ENCODE results near the gene NRXN3. TPM values are rescaled to one million over a fixed set of nuclear protein-coding genes. Genes with fewer than 3 reads are reported as not detected.

Gene NRXN3
- total and polyA plus RNA-seq, 2 experiments from 2014 or later = 1.0 to 1.8 TPM

DNA sequence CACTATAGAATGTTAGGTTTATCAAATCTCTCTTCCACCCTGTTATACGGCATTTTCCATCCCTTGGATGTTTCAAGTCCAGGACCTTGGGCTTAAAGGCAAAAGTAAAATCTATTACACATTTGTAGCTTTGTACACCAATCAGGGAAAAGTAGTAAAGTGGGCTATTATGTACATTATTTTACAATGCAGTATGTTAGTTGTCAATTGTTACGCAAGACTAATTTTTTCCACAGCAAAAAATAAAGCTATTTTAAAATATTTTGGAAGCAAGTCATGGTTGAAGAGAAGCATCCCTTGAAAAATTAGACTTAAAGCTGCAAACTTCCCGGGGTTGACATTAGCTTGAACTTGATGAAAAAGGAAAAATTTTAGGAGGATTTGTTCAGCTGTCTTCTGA lies 1564.9 kb downstream of the NRXN3 start:
- no peak overlapping the region for H3K27ac Mint-ChIP-seq
- Histone ChIP-seq H3K27ac (ENCODE audit: low read depth) (no peak overlapping the region), H3K9me2 (ENCODE audit: insufficient read depth) (no peaks in the 10 kb centered on the region), H3K27me3 (ENCODE audit: insufficient read depth) (no peaks in the 10 kb centered on the region), H4K20me1 (replicated peaks; ENCODE audit: insufficient read depth) (no peaks in the 10 kb centered on the region), H3K4me2 (no peak overlapping the region), H3K36me3 (ENCODE audit: insufficient read depth) (peaks cover 5% of the 10 kb centered on the region; the same call in 1 of the 2 replicates), H3K79me2 (replicated peaks; ENCODE audit: insufficient read depth) (no peaks in the 10 kb centered on the region), H2AFZ (no peak overlapping the region), H3K4me1 (ENCODE audit: insufficient read depth) (no peaks in the 10 kb centered on the region), H3F3A (replicated peaks; ENCODE audit: low read depth) (no peaks in the 10 kb centered on the region), H3K4me3 (no peak overlapping the region)
- H3K36me3 Mint-ChIP-seq (ENCODE audit: low read depth) = peaks cover 22% of the 10 kb centered on the region
- peaks cover 2% of the 10 kb centered on the region; the same call in 2 of the 3 replicates for H3K4me1 Mint-ChIP-seq
- no peaks in the 10 kb centered on the region for H3K27me3 Mint-ChIP-seq (ENCODE audit: insufficient read depth, low read depth, poor library complexity)
- DNase-seq (ENCODE audit: low spot score) (no peak), ATAC-seq (no peak)
- peaks cover 44% of the 10 kb centered on the region for H3K9me3 Mint-ChIP-seq
- H3K4me3 Mint-ChIP-seq = no peak overlapping the region
- TF ChIP-seq EZH2 (IDR thresholded peaks at IDR 0.05; ENCODE audit: low read depth, unreplicated experiment) = no peak
- no peak for TF ChIP-seq ZNF331 (CRISPR knock-in tag; IDR thresholded peaks at IDR 0.05; ENCODE audit: low read depth)
- TF ChIP-seq, protein P1, sequence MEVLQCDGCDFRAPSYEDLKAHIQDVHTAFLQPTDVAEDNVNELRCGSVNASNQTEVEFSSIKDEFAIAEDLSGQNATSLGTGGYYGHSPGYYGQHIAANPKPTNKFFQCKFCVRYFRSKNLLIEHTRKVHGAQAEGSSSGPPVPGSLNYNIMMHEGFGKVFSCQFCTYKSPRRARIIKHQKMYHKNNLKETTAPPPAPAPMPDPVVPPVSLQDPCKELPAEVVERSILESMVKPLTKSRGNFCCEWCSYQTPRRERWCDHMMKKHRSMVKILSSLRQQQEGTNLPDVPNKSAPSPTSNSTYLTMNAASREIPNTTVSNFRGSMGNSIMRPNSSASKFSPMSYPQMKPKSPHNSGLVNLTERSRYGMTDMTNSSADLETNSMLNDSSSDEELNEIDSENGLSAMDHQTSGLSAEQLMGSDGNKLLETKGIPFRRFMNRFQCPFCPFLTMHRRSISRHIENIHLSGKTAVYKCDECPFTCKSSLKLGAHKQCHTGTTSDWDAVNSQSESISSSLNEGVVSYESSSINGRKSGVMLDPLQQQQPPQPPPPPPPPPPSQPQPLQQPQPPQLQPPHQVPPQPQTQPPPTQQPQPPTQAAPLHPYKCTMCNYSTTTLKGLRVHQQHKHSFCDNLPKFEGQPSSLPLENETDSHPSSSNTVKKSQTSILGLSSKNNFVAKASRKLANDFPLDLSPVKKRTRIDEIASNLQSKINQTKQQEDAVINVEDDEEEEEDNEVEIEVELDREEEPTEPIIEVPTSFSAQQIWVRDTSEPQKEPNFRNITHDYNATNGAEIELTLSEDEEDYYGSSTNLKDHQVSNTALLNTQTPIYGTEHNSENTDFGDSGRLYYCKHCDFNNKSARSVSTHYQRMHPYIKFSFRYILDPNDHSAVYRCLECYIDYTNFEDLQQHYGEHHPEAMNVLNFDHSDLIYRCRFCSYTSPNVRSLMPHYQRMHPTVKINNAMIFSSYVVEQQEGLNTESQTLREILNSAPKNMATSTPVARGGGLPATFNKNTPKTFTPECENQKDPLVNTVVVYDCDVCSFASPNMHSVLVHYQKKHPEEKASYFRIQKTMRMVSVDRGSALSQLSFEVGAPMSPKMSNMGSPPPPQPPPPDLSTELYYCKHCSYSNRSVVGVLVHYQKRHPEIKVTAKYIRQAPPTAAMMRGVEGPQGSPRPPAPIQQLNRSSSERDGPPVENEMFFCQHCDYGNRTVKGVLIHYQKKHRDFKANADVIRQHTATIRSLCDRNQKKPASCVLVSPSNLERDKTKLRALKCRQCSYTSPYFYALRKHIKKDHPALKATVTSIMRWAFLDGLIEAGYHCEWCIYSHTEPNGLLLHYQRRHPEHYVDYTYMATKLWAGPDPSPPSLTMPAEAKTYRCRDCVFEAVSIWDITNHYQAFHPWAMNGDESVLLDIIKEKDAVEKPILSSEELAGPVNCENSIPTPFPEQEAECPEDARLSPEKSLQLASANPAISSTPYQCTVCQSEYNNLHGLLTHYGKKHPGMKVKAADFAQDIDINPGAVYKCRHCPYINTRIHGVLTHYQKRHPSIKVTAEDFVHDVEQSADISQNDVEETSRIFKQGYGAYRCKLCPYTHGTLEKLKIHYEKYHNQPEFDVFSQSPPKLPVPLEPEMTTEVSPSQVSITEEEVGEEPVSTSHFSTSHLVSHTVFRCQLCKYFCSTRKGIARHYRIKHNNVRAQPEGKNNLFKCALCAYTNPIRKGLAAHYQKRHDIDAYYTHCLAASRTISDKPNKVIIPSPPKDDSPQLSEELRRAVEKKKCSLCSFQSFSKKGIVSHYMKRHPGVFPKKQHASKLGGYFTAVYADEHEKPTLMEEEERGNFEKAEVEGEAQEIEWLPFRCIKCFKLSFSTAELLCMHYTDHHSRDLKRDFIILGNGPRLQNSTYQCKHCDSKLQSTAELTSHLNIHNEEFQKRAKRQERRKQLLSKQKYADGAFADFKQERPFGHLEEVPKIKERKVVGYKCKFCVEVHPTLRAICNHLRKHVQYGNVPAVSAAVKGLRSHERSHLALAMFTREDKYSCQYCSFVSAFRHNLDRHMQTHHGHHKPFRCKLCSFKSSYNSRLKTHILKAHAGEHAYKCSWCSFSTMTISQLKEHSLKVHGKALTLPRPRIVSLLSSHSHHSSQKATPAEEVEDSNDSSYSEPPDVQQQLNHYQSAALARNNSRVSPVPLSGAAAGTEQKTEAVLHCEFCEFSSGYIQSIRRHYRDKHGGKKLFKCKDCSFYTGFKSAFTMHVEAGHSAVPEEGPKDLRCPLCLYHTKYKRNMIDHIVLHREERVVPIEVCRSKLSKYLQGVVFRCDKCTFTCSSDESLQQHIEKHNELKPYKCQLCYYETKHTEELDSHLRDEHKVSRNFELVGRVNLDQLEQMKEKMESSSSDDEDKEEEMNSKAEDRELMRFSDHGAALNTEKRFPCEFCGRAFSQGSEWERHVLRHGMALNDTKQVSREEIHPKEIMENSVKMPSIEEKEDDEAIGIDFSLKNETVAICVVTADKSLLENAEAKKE (CRISPR knock-in tag; IDR thresholded peaks at IDR 0.05) = no peak
- TF ChIP-seq EZH2phosphoT487 (IDR thresholded peaks at IDR 0.05; ENCODE audit: unreplicated experiment) = no peak
- no peak for TF ChIP-seq ZNF114 (CRISPR knock-in tag; IDR thresholded peaks at IDR 0.05)
- TF ChIP-seq STAT1 (IDR thresholded peaks at IDR 0.05; ENCODE audit: unreplicated experiment) = no peak
- TF ChIP-seq, protein P2, sequence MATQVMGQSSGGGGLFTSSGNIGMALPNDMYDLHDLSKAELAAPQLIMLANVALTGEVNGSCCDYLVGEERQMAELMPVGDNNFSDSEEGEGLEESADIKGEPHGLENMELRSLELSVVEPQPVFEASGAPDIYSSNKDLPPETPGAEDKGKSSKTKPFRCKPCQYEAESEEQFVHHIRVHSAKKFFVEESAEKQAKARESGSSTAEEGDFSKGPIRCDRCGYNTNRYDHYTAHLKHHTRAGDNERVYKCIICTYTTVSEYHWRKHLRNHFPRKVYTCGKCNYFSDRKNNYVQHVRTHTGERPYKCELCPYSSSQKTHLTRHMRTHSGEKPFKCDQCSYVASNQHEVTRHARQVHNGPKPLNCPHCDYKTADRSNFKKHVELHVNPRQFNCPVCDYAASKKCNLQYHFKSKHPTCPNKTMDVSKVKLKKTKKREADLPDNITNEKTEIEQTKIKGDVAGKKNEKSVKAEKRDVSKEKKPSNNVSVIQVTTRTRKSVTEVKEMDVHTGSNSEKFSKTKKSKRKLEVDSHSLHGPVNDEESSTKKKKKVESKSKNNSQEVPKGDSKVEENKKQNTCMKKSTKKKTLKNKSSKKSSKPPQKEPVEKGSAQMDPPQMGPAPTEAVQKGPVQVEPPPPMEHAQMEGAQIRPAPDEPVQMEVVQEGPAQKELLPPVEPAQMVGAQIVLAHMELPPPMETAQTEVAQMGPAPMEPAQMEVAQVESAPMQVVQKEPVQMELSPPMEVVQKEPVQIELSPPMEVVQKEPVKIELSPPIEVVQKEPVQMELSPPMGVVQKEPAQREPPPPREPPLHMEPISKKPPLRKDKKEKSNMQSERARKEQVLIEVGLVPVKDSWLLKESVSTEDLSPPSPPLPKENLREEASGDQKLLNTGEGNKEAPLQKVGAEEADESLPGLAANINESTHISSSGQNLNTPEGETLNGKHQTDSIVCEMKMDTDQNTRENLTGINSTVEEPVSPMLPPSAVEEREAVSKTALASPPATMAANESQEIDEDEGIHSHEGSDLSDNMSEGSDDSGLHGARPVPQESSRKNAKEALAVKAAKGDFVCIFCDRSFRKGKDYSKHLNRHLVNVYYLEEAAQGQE (IDR thresholded peaks at IDR 0.05; ENCODE audit: unreplicated experiment) = no peak
- TF ChIP-seq JUNB (IDR thresholded peaks at IDR 0.05; ENCODE audit: unreplicated experiment) = no peak
- no peak for TF ChIP-seq POLR2AphosphoS5 (IDR thresholded peaks at IDR 0.05; ENCODE audit: low read depth)
- no peak for TF ChIP-seq NANOG (IDR thresholded peaks at IDR 0.05; ENCODE audit: borderline replicate concordance)
- TF ChIP-seq, protein P3, sequence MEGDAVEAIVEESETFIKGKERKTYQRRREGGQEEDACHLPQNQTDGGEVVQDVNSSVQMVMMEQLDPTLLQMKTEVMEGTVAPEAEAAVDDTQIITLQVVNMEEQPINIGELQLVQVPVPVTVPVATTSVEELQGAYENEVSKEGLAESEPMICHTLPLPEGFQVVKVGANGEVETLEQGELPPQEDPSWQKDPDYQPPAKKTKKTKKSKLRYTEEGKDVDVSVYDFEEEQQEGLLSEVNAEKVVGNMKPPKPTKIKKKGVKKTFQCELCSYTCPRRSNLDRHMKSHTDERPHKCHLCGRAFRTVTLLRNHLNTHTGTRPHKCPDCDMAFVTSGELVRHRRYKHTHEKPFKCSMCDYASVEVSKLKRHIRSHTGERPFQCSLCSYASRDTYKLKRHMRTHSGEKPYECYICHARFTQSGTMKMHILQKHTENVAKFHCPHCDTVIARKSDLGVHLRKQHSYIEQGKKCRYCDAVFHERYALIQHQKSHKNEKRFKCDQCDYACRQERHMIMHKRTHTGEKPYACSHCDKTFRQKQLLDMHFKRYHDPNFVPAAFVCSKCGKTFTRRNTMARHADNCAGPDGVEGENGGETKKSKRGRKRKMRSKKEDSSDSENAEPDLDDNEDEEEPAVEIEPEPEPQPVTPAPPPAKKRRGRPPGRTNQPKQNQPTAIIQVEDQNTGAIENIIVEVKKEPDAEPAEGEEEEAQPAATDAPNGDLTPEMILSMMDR (conservative IDR thresholded peaks at IDR 0.05; ENCODE audit: low read depth in 2 of 2) = no peak
- TF ChIP-seq CREB1 (CRISPR knock-in tag; IDR thresholded peaks at IDR 0.05; ENCODE audit: low read depth) = no peak
- TF ChIP-seq, protein P4, sequence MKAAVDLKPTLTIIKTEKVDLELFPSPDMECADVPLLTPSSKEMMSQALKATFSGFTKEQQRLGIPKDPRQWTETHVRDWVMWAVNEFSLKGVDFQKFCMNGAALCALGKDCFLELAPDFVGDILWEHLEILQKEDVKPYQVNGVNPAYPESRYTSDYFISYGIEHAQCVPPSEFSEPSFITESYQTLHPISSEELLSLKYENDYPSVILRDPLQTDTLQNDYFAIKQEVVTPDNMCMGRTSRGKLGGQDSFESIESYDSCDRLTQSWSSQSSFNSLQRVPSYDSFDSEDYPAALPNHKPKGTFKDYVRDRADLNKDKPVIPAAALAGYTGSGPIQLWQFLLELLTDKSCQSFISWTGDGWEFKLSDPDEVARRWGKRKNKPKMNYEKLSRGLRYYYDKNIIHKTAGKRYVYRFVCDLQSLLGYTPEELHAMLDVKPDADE (IDR thresholded peaks at IDR 0.05) = no peak

All from GM23338 (cell line).